HG03196 (cell line): ENCODE data around the gene TPK1.

ENCODE experiments used
- ATAC-seq: cut with Tn5 transposase; IDR thresholded peaks from one replicate; pipeline ENCODE4 v1.9.1; 2021; ENCODE audit not compliant: unreplicated experiment

The TPK1 gene

DNA sequence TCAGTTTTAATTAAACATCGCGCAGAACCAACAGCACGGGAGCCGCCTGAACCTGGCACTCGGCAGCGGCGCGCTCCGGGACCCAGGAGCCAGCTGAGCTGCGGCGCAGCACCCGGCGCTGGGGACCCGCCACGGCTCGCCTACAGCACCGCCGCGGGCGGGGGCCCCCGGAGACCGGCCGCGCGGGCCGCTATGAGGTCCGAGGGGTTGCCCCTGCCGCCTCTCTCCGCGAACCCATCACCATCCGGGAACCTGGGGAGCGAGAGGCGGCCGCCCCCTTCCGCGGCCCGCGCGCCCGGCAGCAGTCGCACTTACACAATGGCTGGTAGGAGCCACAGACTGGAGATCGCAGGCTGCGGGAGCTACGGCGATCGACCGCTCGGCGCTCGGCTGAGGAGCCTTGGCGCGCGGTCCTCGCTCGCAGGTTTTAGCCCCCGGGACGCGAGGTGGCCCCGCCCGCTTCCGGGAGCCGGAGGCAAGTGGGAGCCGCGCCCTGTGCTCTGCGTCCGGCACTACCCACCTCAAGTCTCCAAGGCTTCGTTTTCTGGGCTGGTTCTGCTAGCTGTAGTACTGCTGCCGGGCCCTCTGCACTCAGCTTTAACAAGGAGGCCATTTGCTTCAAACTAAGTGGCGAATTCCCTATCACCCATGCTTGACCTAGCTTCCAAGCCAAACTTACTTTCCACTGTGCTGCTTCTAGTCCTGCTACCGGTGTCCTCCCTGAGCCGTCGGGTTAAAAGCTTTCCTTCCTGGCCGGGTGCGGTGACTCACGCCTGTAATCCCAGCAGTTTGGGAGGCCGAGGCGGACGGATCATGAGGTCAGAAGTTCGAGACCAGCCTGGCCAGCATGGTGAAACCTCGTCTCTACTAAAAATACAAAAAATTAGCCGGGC lies at the start of gene TPK1:
Gene TPK1, minus strand, starts transcription at position 402 of the 893 bp plus-strand sequence. CDS start 451 bp downstream, outside the sequence.
- peak; percentile 93 for ATAC-seq

DNA sequence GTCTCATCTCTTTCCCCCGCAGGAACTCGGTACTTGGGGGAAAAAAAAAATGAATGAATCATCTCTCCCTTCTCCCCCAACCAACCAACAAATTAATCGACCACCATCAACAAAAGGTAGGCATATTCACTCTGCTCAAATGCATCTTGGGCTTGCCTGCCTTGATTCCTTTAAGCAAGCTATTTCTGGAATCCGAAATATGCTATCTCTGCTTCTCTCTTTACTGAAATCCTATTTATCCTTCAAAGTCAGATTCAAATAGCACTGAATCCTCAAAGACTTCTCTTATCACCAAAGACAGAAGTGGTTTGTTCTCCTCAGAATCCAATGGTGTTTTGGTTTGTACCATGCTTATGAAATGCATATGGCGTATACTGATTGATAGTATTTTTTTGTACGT lies 49.6 kb upstream of the TPK1 start:
- ATAC-seq = no peak

DNA sequence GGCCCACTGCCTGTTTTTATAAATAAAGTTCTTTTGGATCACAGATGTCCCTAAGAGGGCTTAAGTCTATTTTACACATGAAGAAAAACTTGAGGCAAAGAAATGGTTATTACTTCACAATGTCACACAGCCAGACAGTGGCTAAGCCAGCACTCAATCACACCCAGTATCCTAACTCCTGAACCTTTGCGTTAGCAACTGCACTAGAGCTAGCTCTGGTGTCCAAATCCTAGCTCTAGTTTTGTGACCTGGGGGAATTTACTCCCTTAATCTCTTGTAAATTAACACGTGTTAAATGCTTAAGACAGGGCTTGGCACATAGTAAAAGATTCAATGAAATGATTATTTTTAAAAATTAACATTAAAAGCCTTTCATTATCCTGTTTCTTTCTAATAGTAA lies 49.0 kb upstream of the TPK1 start:
- ATAC-seq = no peak

- no peak for ATAC-seq
These were observed 37.5 kb upstream of the TPK1 start for GRCh38 chr7:144873316-144873845.

GRCh38 chr7:144869082-144869481 lies 33.2 kb upstream of the TPK1 start:
- no peak for ATAC-seq

- no peak for ATAC-seq
These were observed 30.3 kb upstream of the TPK1 start for GRCh38 chr7:144866189-144866588.

GRCh38 chr7:144863320-144863647 lies 27.4 kb upstream of the TPK1 start:
- ATAC-seq = no peak

DNA sequence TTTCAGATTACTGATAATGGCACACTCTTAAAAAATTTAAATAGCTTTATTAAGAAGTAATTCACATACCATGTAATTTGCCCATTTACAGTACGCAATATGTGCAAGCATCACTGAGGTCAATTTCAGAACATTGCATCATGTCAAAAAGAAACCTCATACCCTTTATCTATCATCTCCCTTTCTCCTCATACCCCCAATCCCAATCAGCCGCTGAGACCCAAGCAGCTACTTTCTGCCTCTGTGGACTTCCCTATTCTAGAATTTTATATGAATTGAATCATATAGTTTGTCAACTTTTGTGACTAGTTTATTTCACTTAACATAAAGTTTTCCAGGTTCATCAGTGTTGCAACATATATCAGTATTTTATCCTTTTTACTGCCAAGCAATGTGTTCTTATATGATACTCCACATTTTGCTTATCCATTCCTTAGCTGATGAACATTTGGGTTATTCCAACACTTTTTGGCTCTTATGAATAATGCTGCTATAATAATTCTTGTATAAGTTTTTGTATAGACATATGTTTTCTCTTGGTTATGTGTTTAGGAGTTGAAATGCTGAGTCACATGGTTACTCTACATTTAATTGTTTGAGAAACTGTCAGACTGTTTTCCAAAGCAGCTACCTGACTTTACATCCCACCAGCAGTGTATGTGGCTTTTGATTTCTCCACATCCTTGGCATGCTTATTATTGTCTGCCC lies 26.9 kb upstream of the TPK1 start:
- ATAC-seq = no peak

DNA sequence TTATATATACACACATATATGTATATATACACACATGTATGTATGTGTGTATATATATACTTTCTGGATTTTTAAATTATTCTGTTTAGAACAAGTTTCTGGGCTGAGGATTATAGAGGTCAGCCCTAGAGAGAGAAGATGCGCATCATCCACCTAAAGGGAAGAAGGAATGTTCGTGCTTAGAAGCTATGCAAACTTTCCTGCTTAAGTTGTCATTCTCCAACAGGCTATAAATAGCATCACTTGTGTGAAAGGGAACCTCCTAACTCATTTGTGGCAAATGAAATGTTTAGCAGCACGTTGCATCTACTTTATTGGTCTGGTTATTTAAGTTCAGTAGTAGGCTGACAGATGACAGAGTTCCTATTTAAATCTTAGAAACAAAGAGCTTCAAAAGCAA lies 23.9 kb upstream of the TPK1 start:
- no peak for ATAC-seq

DNA sequence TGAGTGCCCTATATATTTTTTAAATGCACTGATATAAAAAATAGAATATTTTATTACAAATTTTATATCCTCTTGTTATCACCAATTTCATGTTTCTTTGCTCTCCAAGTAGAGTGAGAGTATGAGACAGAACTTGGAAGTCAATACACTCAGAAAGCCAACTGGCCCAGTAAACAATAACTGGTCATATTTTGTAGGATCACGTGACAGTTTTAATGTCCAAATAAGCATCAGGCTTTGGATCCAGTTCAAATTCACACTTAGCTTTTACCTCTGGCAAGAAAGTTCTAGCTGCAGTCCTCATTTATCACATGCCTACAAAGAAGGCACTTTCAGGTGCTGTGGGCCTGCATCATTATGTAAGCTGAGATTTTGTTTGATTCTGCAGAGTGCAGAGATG lies 21.6 kb upstream of the TPK1 start:
- ATAC-seq = no peak

DNA sequence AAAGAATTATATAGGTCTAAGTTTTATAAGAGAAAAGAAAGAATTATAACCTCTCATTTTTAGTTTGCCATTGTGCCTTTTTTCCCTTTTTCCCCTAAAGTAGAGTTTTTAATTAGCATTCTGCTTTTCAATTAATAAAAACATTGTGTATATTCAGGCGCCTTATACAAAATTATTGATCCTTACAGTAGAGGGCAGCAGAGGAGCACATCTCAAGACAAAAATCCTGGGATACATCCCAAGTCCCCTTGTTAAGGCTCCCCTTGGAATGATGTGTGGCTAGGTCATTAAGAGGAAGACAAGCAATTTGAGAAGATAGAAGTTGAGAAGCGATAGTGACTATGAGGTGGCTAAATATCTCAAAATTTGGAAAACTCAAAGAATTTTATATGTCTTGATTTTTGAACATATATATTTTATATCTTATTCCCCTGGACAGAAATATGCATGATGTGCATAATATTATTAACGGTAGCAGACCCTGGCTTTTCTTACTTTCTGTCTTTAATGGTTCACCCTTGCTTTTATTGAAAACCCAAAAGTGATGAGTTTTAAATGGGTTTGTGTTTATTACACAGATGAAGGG lies 19.1 kb upstream of the TPK1 start:
- no peak for ATAC-seq

- ATAC-seq = no peak
These were observed 17.7 kb upstream of the TPK1 start for GRCh38 chr7:144853542-144853941.

DNA sequence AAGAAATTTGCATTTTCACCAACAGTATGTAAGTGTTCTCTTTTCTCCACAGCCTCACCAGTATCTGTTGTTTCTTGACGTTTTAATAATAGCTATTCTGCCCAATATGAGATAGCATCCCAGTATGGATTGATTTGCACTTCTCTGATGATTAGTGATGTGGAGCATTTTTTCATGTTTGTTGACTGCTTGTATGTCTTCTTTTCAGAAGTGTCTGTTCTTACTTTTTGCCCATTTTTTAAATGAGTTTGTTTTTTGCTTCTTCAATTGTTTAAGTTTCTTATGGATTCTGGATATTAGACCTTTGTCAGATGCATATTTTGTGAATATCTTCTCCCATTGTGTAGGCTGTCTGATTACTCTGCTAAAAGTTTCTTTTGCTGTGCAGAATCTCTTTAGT lies 12.2 kb upstream of the TPK1 start:
- ATAC-seq = no peak

- ATAC-seq = peak; percentile 89
These were observed 6.6 kb upstream of the TPK1 start for GRCh38 chr7:144842377-144842851.

DNA sequence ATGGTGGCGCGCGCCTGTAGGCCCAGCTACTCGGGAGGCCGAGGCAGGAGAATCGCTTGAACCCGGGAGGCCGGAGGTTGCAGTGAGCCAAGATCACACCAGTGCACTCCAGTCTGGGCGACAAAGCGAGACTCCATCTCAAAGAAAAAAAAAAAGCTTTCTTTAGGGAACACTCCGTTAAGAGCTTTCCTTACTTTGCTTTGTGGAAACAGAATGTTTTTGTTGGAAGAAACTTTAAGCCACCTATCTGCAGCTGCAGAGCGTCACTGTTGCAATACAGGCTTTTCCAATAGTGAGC lies 641 bp upstream of the TPK1 start:
- no peak for ATAC-seq

- peak; percentile 30 for ATAC-seq
These were observed 670 bp downstream of the TPK1 start for GRCh38 chr7:144835155-144835611.

GRCh38 chr7:144834641-144835144 lies 1.2 kb downstream of the TPK1 start:
- peak; percentile 39 for ATAC-seq

- ATAC-seq = no peak
These were observed 5.0 kb downstream of the TPK1 start for GRCh38 chr7:144830811-144831210.

DNA sequence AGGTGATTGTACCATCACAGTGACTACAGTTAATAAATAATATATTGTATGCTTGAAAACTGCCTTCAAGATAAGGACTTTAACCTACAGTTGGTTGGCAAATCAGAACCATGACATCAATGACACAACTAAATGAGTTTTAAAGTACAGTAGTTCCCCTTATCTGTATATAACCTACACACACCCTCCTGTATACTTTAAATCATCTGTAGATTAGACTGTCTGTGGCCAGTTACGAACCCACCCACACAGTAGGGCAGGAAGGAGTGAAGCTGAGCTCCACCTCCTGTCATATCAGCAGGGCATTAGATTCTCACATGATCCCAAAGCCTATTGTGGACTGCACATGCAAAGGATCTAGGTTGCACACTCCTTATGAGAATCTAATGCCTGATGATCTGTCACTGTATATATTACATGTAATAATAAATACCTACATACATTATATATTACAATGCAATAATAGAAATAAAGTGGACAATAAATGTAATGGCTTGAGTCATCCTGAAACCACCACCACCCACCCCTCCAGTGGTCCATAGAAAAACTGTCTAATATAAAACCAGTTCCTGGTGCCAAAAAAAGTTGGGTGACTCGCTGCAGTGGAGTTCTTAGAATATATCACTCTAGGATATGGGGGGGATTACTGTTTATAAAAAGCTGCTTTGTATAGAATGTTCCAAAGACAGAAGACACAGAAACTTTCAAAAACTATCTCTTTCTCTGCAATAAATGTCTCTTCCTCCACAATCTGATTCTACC lies 5.6 kb downstream of the TPK1 start:
- ATAC-seq = no peak

DNA sequence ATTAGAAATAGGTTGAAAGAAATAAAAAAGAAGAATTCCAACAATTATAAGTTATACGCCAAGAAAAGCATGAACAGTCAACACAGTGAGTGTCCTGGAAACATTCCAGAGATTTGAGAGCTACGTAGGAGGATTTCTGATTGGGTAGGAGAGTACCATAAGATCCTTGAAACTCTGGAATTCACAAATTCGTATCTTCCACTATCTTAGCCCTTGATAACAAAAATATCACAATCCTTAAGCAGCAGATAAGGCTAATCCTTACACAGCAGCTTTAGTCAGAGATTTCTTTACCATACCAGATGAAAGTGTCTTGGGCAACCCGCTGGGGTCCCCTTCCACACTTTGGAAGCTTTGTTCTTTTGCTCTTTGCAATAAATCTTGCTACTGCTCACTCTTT lies 8.2 kb downstream of the TPK1 start:
- ATAC-seq = no peak

DNA sequence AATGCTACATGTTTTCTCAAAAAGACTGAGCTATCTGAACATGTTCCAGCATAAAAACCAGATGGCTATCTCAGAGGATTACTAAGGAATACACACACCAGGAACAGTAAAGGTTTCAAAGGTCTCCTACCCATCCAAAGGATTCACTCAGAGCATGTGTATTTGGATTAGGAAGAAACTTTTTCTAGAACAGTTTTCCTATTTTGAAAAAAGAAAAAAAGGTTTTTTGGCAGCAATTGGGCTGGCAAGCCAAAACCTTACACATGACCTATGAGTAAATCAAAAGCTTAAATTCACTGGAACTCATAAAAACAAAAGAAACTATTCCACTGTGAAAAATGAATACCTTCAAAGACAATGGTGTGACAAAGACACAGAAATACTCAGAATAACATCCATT lies 9.6 kb downstream of the TPK1 start:
- ATAC-seq = no peak
